ENCODE measurements around the gene KCNH1.

The KCNH1 gene

DNA sequence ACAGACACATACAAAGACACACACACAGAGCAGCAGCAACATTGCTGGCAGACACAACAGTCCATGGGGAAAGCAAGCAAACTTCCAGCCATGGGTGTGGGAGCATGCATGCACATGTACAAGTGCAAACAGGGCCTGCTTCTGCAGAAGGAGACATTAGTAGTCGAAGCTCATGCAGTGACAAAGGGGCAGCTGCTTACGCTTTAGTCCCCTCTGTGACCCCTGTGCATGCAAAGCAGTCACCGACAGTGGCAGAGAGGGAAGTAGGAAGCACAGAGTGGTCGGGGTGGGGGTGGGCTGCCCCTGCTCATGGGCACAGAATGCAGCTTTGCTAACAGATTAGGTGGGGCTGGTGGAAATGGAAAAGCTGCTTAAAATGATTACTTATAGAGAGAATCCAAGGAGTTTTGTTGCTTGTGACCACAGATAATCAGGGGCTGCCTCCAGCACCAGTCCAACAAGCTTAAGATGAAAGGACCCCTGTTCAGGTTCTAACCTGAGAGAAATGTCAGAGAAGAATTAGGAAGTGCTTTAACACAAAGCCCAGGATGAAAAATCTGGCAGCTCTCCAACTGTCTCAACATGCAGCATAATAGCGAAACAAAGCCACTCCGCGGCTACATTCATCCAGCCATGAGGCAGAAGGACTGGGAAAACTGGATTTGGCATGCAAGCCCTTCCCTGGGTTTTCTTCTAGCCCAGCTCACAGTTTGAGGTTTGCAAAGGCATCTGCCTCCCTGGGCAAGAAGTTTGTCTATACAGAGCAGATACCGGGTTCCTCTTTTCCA, 378.9 kb downstream of the KCNH1 start:
- no peak for DNase-seq (ENCODE audit: low read depth)

- DNase-seq (ENCODE audit: low read depth), result no peak
Observed at GRCh38 chr1:210751911-210752310, 382.0 kb downstream of the KCNH1 start.

GRCh38 chr1:210750468-210750867, 383.5 kb downstream of the KCNH1 start:
- no peak for DNase-seq (ENCODE audit: low read depth)

DNA sequence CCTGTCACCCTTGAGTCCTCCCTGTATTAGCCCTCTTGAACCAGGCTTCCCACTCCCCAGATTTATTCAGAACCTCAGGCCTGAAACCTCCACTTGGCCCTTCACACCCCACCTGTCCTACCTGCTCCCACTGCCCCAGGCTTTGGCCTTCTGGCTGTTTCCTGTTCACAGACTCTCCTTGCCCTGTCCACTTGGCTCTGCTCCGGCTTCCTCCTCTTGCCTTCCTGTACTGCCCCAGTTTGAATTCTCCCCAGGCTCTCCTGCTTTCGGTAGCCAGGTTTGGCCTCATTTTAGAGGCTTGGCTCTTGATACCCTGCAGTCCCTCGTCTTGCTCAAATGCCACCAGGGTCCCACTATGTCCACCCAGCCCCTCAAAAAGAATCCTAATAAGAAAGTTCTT, 385.2 kb downstream of the KCNH1 start:
- DNase-seq (ENCODE audit: low read depth), result no peak

- no peak for DNase-seq (ENCODE audit: low read depth)
Observed at GRCh38 chr1:210747890-210748289, 386.1 kb downstream of the KCNH1 start.

GRCh38 chr1:210747112-210747511, 386.8 kb downstream of the KCNH1 start:
- DNase-seq (ENCODE audit: low read depth), result no peak

DNA sequence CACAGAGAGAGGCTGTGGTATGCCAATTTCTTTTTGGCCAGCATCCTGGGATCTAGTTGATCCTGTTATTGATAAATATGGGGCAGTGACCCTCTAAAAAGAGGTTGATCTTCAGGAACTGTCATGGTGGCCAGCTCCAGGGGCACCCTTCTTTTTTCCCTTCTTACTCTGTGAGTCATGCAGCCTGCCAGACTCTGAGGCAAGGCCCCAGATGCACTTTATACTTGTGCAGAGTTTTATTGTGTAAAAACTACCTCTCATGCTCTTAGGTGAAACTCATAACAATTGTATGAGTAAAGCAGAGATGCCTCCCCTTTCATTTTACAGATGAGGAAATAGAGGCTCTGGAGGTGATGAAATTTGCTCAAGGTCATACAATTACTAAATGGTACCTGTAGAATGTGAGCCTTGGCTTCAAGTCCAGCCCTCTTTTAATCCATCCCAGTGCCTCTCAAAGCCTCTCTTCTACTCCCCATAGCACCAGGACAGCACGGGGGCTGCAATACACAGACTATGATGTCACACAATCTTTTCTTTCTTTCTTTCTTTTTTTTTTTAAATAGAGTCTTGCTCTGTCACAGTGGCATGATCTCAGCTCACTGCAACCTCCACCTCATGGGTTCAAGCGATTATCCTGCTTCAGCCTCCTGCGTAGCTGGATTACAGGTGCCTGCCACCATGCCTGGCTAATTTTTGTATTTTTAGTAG, 387.8 kb downstream of the KCNH1 start:
- DNase-seq (ENCODE audit: low read depth), result no peak

- DNase-seq (ENCODE audit: low read depth), result no peak
Observed at GRCh38 chr1:210743038-210743437, 390.9 kb downstream of the KCNH1 start.

DNA sequence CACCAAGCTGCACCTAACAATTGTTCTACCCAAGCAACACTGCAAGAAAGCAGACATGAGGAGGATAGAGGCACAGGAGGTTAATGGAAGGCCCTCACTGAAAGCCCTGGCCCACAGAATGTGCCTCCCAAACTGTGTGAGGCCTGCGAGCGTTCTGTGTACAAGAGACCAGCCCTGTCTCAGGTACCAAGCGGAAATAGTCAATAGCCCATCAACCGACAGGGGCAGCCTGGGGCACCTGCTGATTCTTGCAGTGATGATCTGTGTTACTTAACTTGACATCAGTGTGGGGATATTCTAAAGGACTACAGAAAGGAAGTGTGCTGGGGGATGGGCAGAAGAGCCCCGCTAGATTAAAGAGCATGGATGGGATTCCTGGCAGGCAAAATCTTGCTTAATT, 392.4 kb downstream of the KCNH1 start:
- no peak for DNase-seq (ENCODE audit: low read depth)

DNA sequence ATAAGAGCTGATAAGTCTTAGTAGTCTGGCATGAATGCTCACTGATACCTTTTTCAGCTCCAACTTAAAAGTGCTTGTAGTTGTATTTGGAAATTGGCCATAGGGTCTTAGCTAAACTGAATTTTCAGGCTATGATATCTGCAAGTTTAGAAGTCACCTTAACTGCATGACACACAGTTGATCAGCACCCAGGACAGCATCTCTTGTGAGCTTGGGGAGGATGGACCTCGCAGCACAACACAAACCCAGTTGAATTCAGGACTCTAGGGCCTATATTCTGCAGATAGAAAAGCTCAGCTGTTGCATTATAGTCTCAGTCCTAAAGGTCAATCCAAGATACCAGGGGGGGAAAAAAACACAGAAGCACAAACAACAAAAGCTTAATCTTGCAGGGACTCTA, 394.3 kb downstream of the KCNH1 start:
- no peak for DNase-seq (ENCODE audit: low read depth)

- no peak for DNase-seq (ENCODE audit: low read depth)
Observed at GRCh38 chr1:210738256-210738655, 395.7 kb downstream of the KCNH1 start.

- DNase-seq (ENCODE audit: low read depth), result no peak
Observed at GRCh38 chr1:210736713-210737112, 397.2 kb downstream of the KCNH1 start.

- DNase-seq (ENCODE audit: low read depth), result no peak
Observed at GRCh38 chr1:210731597-210731996, 402.4 kb downstream of the KCNH1 start.

DNA sequence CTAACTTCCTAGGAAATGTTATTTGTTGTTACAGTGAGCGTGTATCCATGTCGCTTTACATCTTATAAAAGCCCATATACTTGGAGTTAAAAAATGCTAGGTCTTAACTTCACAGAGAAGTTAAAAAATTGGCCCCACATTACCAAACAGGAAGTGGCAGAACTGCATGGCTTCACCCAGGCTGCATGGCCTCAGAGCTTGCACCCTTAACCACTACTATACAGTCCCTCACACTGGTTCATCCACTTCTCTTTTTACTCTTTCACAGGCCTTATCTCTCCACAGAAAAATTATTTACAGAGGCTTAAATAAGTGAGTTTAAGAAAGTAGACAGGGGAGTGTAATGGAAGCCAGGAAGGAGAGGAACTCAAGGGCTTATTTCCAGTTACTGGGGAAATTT, 402.8 kb downstream of the KCNH1 start:
- no peak for DNase-seq (ENCODE audit: low read depth)

DNA sequence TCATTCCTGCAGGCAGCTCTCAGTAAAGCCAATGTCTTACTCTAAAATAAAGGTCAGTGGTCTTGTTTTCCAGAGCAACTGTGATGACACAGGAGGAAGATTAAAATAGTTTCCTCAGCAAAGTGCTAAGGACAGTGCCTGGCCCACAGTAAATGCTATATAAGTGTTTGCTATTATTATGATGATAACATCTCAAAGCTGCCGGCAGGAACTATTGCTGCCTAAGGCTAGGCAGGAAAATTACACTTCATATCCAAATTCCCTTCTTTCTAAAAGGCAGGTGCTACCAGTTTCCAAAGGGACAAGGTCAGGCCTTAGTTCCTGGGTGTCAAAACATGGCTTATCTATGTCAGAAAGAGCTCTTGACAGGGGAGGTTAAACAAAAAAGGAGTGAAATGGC, 403.9 kb downstream of the KCNH1 start:
- no peak for DNase-seq (ENCODE audit: low read depth)

- no peak for DNase-seq (ENCODE audit: low read depth)
Observed at GRCh38 chr1:210728437-210729149, 405.4 kb downstream of the KCNH1 start.

DNA sequence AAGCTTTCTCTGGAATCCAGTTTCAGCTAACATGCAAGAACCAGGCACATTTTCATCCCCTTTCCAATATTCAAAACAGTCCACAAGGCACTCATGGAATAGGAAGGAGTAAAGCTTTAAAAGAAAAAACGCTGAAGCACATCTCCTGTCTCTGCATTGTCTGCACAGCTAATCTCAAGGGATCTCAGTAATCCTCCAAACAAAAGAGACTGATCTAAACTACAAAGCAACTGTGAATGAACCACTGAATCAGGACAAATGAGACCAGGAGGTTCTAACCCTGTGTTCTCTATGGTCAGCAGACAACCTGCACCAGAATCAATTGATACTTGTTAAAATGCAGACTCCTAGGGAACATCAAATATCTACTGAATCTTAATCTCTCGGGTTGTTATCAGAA, 406.2 kb downstream of the KCNH1 start:
- DNase-seq (ENCODE audit: low read depth), result no peak

GRCh38 chr1:210726621-210727020, 407.3 kb downstream of the KCNH1 start:
- DNase-seq (ENCODE audit: low read depth), result no peak

GRCh38 chr1:210724768-210725167, 409.2 kb downstream of the KCNH1 start:
- DNase-seq (ENCODE audit: low read depth), result no peak

- no peak for DNase-seq (ENCODE audit: low read depth)
Observed at GRCh38 chr1:210723646-210724045, 410.3 kb downstream of the KCNH1 start.

GRCh38 chr1:210722410-210723081, 411.4 kb downstream of the KCNH1 start:
- no peak for DNase-seq (ENCODE audit: low read depth)

GRCh38 chr1:210715072-210715471, 418.9 kb downstream of the KCNH1 start:
- DNase-seq (ENCODE audit: low read depth), result no peak

All from T-helper 22 cell (primary cell).